DOHH2 (cell line): Measurements from ENCODE around the gene ATP5F1C.
"Not testable (repeated sequence)": the region's sequence is repeated elsewhere in the genome, so short reads cannot be mapped to it uniquely, and the experiment has no call there.

Experiments
- H3F3A ChIP-seq: fragments of 200-600 bp; sonication (generic), shearing (Covaris generic); 2 replicates; pipeline ENCODE4 v1.6.0; 2016; ENCODE audit warnings: antibody characterized with exemption, mild to moderate bottlenecking; ENCODE audit not compliant: control insufficient read depth, insufficient read depth
- H3K27ac ChIP-seq: fragments of 200-600 bp; sonication (generic); 2 replicates; pipeline ENCODE4 v1.5.1; 2014; ENCODE audit warnings: low read depth, mild to moderate bottlenecking, low read length, moderate library complexity
- H3K27me3 ChIP-seq: fragments of 200-600 bp; sonication (generic); 2 replicates; pipeline ENCODE4 v1.6.1; 2014; ENCODE audit warnings: mild to moderate bottlenecking, low read length, mixed read lengths; ENCODE audit not compliant: control insufficient read depth
- H3K36me3 ChIP-seq: fragments of 200-600 bp; sonication (generic); 2 replicates; pipeline ENCODE4 v1.6.1; 2014; ENCODE audit warnings: mild to moderate bottlenecking, low read length, moderate library complexity, mixed read lengths; ENCODE audit not compliant: control insufficient read depth
- H3K4me1 ChIP-seq: fragments of 200-600 bp; sonication (generic); 2 replicates; pipeline ENCODE4 v1.6.1; 2014; ENCODE audit warnings: mild to moderate bottlenecking, low read length, mixed read lengths; ENCODE audit not compliant: control insufficient read depth
- H3K4me2 ChIP-seq: fragments of 200-600 bp; sonication (generic); 2 replicates; pipeline ENCODE4 v1.6.0; 2014; ENCODE audit warnings: mild to moderate bottlenecking, low read length, moderate library complexity
- H3K4me3 ChIP-seq: fragments of 200-600 bp; sonication (generic); 2 replicates; pipeline ENCODE4 v1.5.1; 2014; ENCODE audit warnings: mild to moderate bottlenecking, low read length, mixed read lengths
- H3K79me2 ChIP-seq: fragments of 200-600 bp; sonication (generic); 2 replicates; pipeline ENCODE4 v1.6.1; 2014; ENCODE audit warnings: mild to moderate bottlenecking, low read length, mixed read lengths; ENCODE audit not compliant: control insufficient read depth
- H3K9me2 ChIP-seq: fragments of 200-600 bp; sonication (generic); replicated peaks from 2 replicates; pipeline ENCODE4 v1.6.1; 2014; ENCODE audit warnings: mild to moderate bottlenecking, low read length, mixed read lengths; ENCODE audit not compliant: control insufficient read depth
- H3K9me3 ChIP-seq: fragments of 200-600 bp; sonication (generic); 2 replicates; pipeline ENCODE4 v1.6.1; 2014; ENCODE audit warnings: antibody characterized with exemption, low read length, mixed read lengths; ENCODE audit not compliant: control insufficient read depth, insufficient read depth
- H4K20me1 ChIP-seq: fragments of 200-600 bp; sonication (generic); 2 replicates; pipeline ENCODE4 v1.6.0; 2014; ENCODE audit warnings: low read depth, mild to moderate bottlenecking, antibody characterized with exemption, low read length, moderate library complexity; ENCODE audit not compliant: control insufficient read depth, insufficient read depth
- EZH2phosphoT487 ChIP-seq: fragments of 200-600 bp; sonication (generic); IDR thresholded peaks from 2 replicates; pipeline ENCODE4 v1.6.1; 2017; ENCODE audit warnings: borderline replicate concordance, mild to moderate bottlenecking, antibody characterized with exemption, low read length, moderate library complexity, mixed read lengths
- TF ChIP-seq, protein P1 (sequence below): fragments of 200-600 bp; sonication (generic); IDR thresholded peaks from one replicate; pipeline ENCODE4 v1.5.1; 2014; ENCODE audit warnings: antibody characterized with exemption, mild to moderate bottlenecking, low read depth, low read length; ENCODE audit not compliant: poor library complexity, severe bottlenecking

Gene ATP5F1C

DNA sequence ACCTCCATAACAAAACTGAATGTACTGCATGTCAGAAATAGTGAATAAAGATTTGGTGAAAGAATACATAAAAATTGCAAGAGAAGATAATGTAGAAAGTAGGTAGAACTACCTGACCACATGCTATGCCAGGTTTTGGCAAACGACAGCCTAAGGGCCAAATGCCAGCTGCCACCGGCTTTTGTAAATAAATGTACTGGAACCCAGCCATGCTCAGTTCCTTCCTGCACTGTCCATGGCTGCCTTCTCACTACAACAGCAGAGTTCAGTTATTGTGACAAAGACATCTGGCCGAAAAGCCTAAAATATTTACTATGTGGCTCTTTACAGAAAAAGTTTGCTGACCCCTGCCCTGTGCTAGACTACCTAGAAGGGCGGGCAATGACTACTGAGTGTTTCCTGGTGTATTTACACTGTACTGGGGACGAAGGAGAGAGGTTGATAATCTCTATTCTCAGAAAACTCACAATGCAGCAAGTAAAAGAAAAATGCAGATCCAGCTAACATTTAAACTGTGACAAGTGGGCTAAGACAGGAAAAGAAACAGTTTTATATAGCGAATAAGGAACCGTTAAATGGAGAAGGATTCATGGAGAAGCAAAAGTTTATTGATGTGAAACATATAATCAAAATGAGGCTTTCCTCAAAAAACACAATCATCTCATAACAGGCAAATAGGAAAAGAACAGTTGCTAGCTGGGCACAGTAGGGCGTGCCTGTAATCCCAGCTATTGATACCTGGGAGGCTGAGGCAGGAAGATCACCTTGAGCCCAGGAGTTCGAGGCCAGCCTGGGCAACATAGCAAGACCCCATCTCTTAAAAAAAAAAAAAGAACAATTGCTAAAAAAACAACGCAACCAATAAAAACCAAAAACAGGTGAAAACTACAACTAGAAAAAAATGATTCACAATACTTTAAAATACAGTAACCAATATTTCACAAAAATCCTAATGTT is 13.9 kb upstream of the ATP5F1C start:
- Histone ChIP-seq H3K4me3 (no peak overlapping the region), H3K79me2 (no peaks in the 10 kb centered on the region), H3K9me2 (no peaks in the 10 kb centered on the region), H3K4me2 (no peak overlapping the region), H3K9me3 (no peaks in the 10 kb centered on the region), H3F3A (no peaks in the 10 kb centered on the region), H3K36me3 (peaks cover 35% of the 10 kb centered on the region), H4K20me1 (no peaks in the 10 kb centered on the region), H3K27me3 (no peaks in the 10 kb centered on the region), H3K27ac (no peak overlapping the region), H3K4me1 (no peaks in the 10 kb centered on the region)
- TF ChIP-seq, protein P1, sequence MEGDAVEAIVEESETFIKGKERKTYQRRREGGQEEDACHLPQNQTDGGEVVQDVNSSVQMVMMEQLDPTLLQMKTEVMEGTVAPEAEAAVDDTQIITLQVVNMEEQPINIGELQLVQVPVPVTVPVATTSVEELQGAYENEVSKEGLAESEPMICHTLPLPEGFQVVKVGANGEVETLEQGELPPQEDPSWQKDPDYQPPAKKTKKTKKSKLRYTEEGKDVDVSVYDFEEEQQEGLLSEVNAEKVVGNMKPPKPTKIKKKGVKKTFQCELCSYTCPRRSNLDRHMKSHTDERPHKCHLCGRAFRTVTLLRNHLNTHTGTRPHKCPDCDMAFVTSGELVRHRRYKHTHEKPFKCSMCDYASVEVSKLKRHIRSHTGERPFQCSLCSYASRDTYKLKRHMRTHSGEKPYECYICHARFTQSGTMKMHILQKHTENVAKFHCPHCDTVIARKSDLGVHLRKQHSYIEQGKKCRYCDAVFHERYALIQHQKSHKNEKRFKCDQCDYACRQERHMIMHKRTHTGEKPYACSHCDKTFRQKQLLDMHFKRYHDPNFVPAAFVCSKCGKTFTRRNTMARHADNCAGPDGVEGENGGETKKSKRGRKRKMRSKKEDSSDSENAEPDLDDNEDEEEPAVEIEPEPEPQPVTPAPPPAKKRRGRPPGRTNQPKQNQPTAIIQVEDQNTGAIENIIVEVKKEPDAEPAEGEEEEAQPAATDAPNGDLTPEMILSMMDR = no peak
- TF ChIP-seq EZH2phosphoT487 = no peak

GRCh38 chr10:7776777-7777176 is 11.2 kb upstream of the ATP5F1C start:
- Histone ChIP-seq H3K27me3 (no peaks in the 10 kb centered on the region), H3K36me3 (peaks cover 47% of the 10 kb centered on the region), H3K27ac (no peak overlapping the region), H4K20me1 (no peaks in the 10 kb centered on the region), H3K9me2 (no peaks in the 10 kb centered on the region), H3K4me2 (no peak overlapping the region), H3K4me1 (no peaks in the 10 kb centered on the region), H3K4me3 (no peak overlapping the region), H3K9me3 (no peaks in the 10 kb centered on the region), H3F3A (no peaks in the 10 kb centered on the region), H3K79me2 (peaks cover 5% of the 10 kb centered on the region)
- TF ChIP-seq EZH2phosphoT487 = no peak
- TF ChIP-seq, protein P1 = no peak

DNA sequence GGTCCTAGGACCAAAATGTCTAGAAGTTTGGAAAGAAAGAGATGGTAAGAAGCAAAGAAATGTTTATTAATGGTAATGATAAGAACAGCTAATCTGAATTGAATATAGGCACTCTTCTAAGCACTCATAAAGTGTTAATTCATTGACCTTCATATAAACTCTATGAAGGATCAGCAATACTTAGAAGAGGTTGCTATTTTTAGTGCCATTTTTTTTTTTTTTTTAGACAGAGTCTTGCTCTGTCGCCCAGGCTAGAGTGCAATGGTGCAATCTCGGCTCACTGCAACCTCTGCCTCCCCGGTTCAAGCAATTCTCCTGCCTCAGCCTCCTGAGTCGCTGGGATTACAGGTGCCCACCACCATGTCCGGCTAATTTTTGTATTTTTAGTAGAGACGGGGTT is 5.8 kb upstream of the ATP5F1C start:
- not testable (repeated sequence) for H3K4me2 ChIP-seq, H3K27ac ChIP-seq, H3K9me2 ChIP-seq, H3K27me3 ChIP-seq, H3F3A ChIP-seq, H3K4me1 ChIP-seq, H3K9me3 ChIP-seq, H3K4me3 ChIP-seq, H4K20me1 ChIP-seq
- peaks cover 49% of the 10 kb centered on the region for H3K79me2 ChIP-seq
- peaks cover 32% of the 10 kb centered on the region for H3K36me3 ChIP-seq

- Histone ChIP-seq H3K4me2 (peak overlapping the region; percentile 61), H3K4me3 (peak overlapping the region; percentile 87), H3K9me2 (no peaks in the 10 kb centered on the region), H3K36me3 (peaks cover 27% of the 10 kb centered on the region), H3K79me2 (peaks cover 86% of the 10 kb centered on the region), H3K9me3 (no peaks in the 10 kb centered on the region), H3K4me1 (peaks cover 25% of the 10 kb centered on the region), H3F3A (no peaks in the 10 kb centered on the region), H3K27me3 (no peaks in the 10 kb centered on the region), H3K27ac (no peak overlapping the region), H4K20me1 (peaks cover 18% of the 10 kb centered on the region; the same call in 1 of the 2 replicates)
- no peak for TF ChIP-seq EZH2phosphoT487
- TF ChIP-seq, protein P1 = no peak
Measured at GRCh38 chr10:7786430-7786829, 1.5 kb upstream of the ATP5F1C start.
